GM23248 (cell line): Measurements from ENCODE around the gene GTPBP1.

ENCODE experiments used
- EZH2 ChIP-seq: fragments of 200-600 bp; sonication (generic); IDR thresholded peaks from 2 replicates; pipeline ENCODE4 v1.6.1; 2018; ENCODE audit warnings: antibody characterized with exemption, mild to moderate bottlenecking; ENCODE audit not compliant: insufficient read depth, poor library complexity, severe bottlenecking
- EZH2phosphoT487 ChIP-seq: fragments of 200-600 bp; sonication (generic); IDR thresholded peaks from 2 replicates; pipeline ENCODE4 v1.6.1; 2018; ENCODE audit warnings: antibody characterized with exemption, moderate library complexity, mild to moderate bottlenecking, low read depth; ENCODE audit not compliant: insufficient read depth

DNA sequence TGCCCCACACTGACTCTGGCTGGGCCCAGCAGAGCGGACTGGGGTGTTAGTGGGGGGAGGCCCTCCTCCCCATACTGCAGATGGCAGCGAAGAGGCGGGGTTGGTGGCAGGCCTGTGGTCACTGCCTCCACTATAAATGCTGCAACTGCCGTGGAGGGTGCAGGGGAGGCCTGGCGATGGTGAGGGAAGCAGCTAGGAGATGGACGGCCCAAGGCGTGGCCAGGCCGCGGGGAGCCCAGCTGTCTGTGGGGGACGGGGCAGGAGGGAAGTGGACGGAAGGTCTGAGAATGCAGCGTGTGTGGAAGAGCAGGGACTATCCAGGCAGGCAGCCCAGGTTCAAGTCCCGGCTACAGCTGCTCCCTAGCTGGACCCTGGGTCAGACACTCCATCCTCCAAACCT lies 69.9 kb downstream of the GTPBP1 start:
- TF ChIP-seq EZH2 (no peak), EZH2phosphoT487 (no peak)
